22Rv1 (cell line): ENCODE measurements around the gene BOLA1.

ENCODE experiments used
- CTCF ChIP-seq: fragments of 450-650 bp; IDR thresholded peaks from 2 replicates; pipeline ENCODE4 v1.5.1; 2017; ENCODE audit warnings: mild to moderate bottlenecking
- ZFX ChIP-seq: fragments of 450-650 bp; IDR thresholded peaks from 2 replicates; pipeline ENCODE4 v1.6.1; 2017; ENCODE audit warnings: antibody characterized with exemption, borderline replicate concordance

- TF ChIP-seq CTCF, result no peak
- TF ChIP-seq ZFX, result no peak
Observed at GRCh38 chr1:149888999-149889289, 10.4 kb upstream of the BOLA1 start.
